ENCODE measurements around the gene GTF3C5.

DNA sequence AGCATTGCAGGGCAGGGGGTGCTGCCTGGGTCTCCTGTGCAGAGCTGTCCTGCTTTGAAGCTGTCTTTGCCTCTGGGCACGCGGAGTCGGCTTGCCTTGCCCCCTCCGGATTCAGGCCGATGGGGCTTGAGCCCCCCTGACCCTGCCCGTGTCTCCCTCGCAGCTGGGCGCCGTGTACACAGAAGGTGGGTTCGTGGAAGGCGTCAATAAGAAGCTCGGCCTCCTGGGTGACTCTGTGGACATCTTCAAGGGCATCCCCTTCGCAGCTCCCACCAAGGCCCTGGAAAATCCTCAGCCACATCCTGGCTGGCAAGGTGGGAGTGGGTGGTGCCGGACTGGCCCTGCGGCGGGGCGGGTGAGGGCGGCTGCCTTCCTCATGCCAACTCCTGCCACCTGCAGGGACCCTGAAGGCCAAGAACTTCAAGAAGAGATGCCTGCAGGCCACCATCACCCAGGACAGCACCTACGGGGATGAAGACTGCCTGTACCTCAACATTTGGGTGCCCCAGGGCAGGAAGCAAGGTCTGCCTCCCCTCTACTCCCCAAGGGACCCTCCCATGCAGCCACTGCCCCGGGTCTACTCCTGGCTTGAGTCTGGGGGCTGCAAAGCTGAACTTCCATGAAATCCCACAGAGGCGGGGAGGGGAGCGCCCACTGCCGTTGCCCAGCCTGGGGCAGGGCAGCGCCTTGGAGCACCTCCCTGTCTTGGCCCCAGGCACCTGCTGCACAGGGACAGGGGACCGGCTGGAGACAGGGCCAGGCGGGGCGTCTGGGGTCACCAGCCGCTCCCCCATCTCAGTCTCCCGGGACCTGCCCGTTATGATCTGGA, 33.7 kb downstream of the GTF3C5 start:
- TF ChIP-seq, protein P1, sequence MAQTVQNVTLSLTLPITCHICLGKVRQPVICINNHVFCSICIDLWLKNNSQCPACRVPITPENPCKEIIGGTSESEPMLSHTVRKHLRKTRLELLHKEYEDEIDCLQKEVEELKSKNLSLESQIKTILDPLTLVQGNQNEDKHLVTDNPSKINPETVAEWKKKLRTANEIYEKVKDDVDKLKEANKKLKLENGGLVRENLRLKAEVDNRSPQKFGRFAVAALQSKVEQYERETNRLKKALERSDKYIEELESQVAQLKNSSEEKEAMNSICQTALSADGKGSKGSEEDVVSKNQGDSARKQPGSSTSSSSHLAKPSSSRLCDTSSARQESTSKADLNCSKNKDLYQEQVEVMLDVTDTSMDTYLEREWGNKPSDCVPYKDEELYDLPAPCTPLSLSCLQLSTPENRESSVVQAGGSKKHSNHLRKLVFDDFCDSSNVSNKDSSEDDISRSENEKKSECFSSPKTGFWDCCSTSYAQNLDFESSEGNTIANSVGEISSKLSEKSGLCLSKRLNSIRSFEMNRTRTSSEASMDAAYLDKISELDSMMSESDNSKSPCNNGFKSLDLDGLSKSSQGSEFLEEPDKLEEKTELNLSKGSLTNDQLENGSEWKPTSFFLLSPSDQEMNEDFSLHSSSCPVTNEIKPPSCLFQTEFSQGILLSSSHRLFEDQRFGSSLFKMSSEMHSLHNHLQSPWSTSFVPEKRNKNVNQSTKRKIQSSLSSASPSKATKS (CRISPR knock-in tag; IDR thresholded peaks at IDR 0.05) = no peak
- TF ChIP-seq CREB1 (IDR thresholded peaks at IDR 0.05) (no peak), CREB1 (CRISPR knock-in tag; IDR thresholded peaks at IDR 0.05) (no peak), TEAD1 (CRISPR knock-in tag; IDR thresholded peaks at IDR 0.05) (no peak), RNF2 (IDR thresholded peaks at IDR 0.05) (no peak), ELF4 (CRISPR knock-in tag; IDR thresholded peaks at IDR 0.05) (no peak), POLR2A (conservative IDR thresholded peaks at IDR 0.05) (no peak), EP300 (IDR thresholded peaks at IDR 0.05; ENCODE audit: low read length) (no peak), ZNF274 (IDR thresholded peaks at IDR 0.05; ENCODE audit: borderline replicate concordance, low read depth, low read length) (no peak), GTF2E2 (tag; IDR thresholded peaks at IDR 0.05) (no peak)
- TF ChIP-seq, protein P2, sequence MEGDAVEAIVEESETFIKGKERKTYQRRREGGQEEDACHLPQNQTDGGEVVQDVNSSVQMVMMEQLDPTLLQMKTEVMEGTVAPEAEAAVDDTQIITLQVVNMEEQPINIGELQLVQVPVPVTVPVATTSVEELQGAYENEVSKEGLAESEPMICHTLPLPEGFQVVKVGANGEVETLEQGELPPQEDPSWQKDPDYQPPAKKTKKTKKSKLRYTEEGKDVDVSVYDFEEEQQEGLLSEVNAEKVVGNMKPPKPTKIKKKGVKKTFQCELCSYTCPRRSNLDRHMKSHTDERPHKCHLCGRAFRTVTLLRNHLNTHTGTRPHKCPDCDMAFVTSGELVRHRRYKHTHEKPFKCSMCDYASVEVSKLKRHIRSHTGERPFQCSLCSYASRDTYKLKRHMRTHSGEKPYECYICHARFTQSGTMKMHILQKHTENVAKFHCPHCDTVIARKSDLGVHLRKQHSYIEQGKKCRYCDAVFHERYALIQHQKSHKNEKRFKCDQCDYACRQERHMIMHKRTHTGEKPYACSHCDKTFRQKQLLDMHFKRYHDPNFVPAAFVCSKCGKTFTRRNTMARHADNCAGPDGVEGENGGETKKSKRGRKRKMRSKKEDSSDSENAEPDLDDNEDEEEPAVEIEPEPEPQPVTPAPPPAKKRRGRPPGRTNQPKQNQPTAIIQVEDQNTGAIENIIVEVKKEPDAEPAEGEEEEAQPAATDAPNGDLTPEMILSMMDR (IDR thresholded peaks at IDR 0.05 in 2 of 3, conservative IDR thresholded peaks at IDR 0.05 in 1 of 3; ENCODE audit: insufficient read depth in 2 of 3, low read depth in 1 of 3, low read length in 3 of 3) = no peak
